Stimulated activated CD4-positive, alpha-beta T cell treated with anti-CD3 and anti-CD28 coated beads, TNF-alpha, amount 100 ng/mL, for 24 hours (primary cell): Measurements from ENCODE around the gene MB21D2.
"Not testable (repeated sequence)": the region's sequence is repeated elsewhere in the genome, so short reads cannot be mapped to it uniquely, and the experiment has no call there.

Source experiments
- DNase-seq, 3 experiments: peaks; one replicate each; pipeline ENCODE4 v3.0.0-alpha.2; 2020; ENCODE audit warnings: low read depth in 3 of 3

MB21D2 gene, protein sequence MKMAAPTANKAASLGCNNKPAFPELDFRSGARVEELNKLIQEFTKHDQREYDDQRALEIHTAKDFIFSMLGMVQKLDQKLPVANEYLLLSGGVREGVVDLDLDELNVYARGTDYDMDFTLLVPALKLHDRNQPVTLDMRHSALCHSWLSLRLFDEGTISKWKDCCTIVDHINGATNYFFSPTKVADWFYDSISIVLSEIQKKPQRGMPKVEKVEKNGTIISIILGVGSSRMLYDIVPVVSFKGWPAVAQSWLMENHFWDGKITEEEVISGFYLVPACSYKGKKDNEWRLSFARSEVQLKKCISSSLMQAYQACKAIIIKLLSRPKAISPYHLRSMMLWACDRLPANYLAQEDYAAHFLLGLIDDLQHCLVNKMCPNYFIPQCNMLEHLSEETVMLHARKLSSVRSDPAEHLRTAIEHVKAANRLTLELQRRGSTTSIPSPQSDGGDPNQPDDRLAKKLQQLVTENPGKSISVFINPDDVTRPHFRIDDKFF

DNA sequence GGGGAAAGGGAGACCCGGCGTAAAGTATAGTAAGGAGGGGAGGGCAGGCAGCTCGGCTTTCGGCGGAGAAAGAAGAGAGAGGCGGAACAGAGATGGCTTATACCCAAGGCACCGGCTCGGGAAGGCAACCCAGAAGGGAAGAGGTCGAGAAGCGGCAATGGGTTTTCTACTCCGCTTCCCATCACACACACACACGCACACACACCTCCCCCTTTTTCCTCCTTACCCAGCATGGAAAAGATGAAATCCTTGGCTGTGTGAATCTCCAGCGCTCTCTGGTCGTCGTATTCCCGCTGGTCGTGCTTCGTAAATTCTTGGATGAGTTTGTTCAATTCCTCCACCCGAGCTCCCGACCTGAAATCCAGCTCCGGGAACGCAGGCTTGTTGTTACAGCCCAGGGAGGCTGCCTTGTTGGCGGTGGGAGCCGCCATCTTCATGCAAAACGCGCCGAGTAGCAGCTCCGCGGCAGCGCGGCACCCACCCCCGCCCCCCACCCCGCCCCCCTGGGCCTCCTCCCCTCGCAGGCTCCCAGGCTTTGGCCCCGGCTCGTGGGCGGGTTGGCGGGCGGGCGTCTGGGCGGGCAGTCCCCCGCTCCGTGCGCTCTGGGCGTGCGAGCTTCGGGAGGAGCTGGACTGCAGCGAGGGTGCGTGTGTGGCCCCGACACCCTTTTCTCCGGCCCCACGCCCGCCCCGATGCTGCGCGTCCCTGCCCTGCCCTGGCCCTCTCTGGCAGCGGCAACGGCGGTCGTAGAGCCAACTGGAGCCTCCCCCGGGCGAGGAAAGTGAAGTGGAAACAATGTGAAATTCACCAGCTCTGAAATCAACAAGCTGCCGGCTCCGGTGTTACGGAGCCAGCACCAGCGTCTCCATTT lies at the start of gene MB21D2:
TSS of gene MB21D2 (minus strand) at position 453 of the 871 bp plus-strand sequence. CDS start at position 437, 16 bp downstream.
- peak in 2 of 3 experiments; percentile 21 to 50 for DNase-seq

DNA sequence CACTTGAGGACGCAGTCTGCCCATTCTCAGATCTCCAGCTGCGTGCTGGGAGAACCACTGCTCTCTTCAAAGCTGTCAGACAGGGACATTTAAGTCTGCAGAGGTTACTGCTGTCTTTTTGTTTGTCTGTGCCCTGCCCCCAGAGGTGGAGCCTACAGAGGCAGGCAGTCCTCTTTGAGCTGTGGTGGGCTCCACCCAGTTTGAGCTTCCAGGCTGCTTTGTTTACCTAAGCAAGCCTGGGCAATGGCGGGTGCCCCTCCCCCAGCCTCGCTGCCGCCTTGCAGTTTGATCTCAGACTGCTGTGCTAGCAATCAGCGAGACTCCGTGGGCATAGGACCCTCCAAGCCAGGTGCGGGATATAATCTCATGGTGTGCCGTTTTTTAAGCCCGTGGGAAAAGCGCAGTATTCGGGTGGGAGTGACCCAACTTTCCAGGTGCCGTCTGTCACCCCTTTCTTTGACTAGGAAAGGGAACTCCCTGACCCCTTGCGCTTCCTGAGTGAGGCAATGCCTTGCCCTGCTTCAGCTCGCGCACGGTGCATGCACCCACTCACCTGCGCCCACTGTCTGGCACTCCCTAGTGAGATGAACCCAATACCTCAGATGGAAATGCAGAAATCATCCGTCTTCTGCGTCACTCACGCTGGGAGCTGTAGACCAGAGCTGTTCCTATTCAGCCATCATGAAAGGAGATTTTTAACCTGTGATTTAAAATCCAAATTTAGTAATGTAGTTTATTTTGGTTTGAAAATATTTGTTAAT lies 47.5 kb upstream of the MB21D2 start:
- not testable (repeated sequence) for DNase-seq

DNA sequence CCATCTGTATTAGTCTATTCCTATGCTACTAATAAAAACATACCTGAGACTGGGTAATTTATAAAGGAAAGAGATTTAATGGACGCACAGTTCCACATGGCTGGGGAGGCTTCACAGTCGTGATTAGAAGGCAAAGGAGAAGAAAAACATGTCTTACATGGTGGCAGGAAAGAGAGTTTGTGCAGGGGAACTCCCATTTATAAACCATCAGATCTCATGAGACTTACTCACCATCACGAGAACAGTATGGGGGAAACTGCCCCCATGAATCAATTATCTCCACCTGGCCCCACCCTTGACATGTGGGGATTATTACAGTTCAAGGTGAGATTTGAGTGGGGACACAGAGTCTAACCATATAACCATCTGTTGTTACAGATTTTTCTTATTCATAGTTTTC lies 42.1 kb upstream of the MB21D2 start:
- DNase-seq = no peak

DNA sequence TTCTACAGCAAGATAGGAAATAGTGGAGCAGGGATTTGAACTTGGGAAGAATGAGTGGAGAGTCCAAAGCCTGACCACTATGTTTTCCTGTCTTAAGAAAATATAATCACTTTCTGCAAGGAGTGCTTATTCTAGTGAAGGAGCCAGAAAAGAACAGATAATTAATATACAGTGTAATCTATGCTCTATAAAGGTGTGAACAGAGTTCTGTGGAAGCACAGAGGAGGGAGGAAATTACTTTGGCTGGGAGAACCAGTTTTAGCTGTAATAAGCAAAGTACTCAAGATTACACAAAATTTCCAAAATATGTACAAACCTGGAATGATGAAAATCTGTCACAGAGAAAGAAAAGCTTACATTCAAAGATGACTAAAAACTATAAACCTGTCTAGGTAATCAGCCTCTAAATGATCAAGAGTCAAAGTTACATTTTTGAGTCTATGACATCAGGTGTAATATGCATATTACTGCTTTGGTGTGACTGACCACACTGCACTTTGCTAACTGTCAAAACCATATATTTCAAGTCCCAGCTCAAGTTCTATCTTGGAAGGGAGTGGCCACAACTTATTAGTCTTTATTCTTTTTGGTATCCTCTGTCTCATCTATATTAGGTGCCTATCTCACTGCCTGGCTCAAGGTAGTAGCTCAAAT lies 40.7 kb upstream of the MB21D2 start:
- no peak for DNase-seq

DNA sequence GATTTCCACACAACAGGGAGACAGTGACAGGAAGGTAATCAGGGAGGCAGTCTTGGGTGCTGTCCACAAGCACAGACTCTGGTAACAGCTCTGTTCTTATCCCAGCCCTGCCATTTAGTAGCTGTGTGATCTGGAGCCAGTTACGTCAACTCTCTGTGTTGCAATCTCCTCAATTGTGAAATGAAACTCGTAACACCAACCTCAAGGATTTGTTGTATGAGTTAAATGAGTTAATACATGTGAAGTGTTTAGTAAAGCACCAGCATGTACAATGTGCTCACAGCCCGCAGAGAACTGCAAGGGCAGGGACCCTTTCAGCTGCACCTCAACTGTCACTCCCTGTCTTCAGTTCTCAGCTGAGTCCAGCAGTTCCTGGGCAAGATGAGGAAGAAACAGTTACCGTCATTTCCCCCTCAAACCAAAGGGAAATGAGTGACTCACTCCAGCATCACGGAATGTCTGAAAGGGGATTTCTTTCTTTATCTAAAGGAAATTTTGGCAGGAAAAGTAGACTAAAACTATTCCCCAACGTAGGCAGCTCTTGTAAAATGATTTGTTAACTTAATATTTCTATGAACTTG lies 39.9 kb upstream of the MB21D2 start:
- DNase-seq = peak in 1 of 3 experiments; percentile 9

DNA sequence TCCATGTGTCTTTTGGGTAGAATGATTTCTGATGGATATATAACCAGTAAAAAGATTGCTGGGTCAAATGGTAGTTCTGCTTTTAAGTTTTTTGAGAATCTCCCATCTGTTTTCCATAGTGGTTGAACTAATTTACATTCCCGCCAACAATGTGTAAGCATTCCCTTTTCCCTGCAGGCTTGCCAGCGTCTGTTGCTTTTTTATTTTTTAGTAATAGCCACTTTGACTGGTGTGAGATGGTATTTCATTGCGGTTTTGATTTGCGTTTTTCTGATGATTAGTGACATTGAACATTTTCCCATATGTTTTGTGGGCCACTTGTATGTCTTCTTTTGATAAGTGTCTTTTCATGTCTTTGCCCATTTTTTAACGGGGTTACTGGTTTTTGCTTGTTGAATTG lies 36.3 kb upstream of the MB21D2 start:
- DNase-seq = no peak

DNA sequence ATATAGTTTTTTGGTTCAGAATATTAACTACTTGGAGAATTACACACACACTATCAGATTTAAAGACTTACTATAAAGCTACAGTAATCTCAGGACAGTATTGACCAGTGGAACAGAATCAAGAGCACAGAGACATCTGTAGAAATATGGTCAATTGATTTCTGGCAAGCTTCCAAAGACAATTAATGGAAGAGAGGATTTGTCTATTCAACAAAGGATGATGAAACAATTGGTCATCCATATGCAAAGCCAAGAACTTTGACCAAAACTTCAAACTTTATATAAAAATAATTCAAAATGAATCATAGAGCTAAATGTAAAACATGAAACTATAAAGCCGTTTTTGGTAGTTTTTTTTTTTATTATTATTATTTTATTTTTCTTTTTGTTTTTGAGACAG lies 29.8 kb upstream of the MB21D2 start:
- no peak for DNase-seq

DNA sequence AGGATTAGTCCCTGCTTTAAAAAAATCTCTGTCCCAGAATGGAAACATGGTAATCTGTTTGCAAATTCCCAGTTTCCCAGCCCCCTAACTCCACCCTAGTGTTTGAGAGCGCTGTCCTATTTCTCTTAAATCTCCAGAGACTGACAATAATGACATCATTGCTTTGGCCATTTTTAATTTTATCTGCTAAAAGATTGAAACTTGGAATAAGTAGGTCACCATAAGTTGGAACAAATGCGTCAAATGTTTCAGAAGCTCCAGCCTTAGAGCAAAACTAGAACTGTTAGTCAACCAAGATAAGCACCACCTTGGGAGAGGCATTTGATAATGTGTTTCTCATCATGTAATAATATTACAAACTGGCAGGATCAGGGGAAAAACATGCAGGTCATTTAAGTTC lies 25.7 kb upstream of the MB21D2 start:
- DNase-seq = no peak

DNA sequence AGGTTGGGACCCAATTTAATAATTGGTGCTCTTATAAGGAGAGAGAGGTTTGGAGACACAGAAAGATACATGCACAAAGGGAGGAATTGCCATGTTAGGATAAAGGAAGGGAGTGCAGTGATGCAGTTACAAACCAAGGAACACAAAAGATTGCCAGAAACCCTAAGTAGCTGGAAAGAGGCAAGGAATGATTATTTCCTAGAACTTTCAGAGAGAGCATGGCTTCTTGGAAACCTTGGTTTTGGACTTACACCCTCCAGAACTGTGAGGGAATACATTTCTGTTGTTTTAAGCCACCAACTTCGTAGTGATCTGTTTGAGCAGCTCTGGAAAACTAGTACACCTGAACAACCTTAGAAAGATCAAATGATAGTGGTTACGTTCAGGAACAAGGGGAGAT lies 25.0 kb upstream of the MB21D2 start:
- DNase-seq = no peak

DNA sequence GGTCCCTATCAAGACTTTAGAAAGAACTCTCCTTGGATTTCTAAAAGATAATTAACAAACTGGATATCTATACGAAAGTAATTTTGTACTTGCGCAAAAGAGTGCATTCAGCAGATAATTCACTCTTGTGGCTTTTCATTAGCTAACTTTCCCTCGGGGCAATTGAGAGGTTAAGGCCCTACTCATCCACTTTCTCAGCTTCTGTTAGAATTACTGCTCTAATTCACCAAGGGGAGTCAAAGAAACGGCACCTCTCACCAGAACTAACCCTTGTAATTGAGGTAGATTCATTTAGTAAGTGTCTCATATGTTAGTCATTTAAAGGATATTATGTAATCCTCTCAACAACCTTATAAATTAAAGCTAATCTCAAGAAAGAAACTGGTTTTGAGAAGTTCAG lies 22.5 kb upstream of the MB21D2 start:
- DNase-seq = no peak

DNA sequence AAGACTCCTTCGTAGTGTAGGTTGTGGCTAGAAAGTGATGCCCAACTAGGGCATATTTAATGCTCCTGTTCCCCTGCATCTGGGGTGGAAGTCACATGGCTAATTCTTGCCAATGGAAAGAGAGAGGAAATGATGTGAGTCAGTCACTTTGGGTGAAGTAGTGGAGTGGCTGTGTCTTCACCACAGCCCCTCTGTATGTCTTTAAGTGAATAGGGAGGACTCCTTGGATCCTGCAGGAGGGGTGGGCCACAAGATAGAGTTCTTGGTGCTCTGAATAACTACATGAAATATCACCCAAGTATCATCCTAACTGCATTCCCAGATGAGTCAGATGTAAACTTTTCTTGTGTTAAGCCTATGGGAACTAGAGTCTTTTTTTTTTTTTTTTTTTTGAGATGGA lies 17.8 kb upstream of the MB21D2 start:
- DNase-seq = no peak

DNA sequence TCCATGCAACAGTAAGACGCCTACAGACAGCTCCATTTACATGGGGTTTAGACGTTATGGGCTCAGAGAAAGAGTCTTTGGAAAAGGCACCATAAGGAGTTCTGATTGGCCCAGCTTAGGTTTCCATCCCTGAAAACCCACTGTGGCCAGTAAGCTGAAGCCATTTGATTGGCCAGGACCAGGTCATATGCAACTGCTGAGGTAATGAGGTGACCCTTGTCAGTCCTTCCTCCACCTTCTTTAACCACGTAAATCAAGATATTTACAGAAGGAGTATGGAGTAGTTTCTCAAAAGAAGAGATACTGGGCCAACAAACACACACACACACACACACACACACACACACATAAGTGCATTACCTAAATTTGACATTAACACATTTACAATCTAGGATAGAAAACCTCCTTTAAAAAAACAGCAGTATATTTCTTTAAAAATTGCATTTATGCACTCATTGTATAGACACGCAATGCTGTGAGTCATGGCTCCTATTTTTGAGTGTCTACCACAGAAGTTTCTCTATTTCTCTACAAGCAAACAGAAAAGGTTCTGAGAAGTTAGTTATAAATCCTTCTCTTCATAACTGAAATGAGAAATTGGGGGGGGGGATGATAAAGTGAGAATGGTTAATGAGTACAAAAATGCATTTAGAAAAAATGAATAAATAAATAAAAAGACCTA lies 16.3 kb upstream of the MB21D2 start:
- no peak for DNase-seq

DNA sequence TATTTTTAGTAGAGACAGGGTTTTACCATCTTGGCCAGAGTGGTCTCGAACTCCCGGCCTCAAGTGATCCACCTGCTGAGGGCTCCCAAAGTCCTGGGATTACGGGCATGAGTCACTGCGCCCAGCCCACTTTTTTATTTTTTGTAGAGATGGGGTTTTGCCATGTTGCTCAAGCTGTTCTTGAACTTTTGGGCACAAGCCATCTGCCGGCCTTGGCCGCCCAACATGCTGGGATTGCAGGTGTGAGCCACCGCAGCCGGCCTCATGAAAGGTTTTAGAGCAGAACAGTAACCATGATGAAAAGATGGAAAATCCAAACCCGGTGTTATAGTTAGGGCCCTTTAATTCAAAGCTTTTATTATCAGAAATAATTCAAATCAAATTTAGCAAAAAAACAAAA lies 15.6 kb upstream of the MB21D2 start:
- no peak for DNase-seq

DNA sequence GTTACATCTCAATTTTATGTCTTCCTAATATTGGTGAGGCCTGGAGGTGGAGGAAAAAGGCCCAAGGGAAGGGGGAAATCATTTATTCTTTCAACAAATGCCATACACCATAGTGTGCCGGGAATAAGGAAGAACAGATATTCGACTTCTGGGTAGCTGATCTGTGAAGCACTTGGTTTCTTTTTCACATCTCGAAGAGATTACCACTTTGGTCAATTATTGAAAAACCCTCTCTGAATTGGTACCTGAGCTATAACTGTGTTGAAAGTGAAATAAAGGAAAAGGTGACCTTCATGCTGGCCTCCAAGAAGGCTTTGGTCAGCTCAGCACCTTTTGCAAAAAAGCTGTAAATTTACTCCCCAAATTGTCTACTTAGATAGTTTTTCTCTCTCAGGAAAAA lies 14.2 kb upstream of the MB21D2 start:
- no peak for DNase-seq

DNA sequence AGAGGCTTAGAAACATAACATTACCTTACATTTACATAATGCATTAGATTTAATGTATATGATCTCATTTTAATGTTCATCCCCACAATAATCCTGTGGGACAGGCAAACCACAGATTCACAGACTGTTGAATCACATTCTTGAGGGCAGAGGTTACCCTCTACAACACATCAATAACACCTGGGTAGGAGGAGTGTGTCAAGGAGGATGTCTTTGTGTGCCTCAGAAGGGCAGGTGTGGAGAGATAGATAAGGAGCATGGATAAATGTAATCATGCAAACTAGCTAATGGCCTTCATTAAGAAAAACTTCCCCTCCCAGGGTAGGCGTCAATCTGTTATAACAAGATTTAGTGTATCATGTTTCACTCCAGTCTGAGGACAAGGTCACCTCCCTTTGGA lies 12.9 kb upstream of the MB21D2 start:
- no peak for DNase-seq

DNA sequence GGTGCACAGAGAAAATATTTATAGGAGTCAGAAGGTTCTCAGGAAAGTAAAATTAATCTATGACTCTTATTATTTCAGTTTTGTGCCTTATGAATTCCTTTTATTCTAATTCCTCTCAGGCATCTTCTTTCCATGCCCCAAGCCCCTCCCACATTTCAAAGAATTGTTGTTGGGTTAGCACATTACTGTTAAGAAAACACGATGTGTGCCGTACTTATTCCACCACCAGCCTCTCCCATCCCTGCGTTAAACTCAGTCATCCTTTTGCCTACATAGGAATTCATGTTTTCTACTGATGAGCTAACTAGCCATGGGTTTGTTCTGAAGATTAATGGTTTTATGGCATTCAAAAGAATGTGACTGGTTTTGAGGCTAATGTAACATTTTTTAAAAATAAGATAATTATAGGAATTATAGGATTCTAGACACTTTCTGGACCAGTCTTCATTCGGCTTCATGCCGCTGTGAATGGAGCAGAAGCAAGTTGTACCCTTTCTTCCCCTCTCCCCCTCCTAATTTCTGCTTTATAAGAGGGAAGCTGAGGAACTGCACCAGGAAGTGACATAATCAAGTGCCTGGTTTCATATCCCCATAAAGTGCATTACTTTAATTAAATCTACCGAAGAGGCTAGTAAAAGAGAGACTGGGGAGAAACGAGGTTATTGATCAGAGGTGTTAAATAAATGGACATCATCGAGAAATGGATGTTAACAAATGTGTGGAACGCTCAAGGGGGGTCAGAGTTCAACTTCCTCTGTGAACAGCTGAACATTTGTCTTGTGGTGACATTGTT lies 12.3 kb upstream of the MB21D2 start:
- DNase-seq = no peak

DNA sequence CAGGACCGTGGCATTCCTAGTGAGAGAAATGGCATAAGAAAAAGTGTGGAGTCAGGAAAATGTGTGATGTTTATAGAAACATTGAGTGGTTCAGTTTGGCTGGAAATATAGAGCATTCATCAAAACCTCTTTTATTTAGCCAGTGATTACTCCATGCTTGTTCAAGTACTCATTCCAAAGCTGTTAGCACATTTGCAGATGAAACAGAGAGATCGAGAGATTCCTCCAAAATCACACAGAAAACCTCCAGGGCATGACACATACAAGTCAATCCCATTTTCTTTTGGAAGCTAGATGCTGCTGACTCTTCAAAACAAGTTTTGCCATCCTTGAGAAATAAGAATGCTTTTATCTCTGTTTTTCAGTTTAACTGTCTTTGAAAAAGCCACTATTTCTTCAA lies 11.5 kb upstream of the MB21D2 start:
- DNase-seq = no peak

DNA sequence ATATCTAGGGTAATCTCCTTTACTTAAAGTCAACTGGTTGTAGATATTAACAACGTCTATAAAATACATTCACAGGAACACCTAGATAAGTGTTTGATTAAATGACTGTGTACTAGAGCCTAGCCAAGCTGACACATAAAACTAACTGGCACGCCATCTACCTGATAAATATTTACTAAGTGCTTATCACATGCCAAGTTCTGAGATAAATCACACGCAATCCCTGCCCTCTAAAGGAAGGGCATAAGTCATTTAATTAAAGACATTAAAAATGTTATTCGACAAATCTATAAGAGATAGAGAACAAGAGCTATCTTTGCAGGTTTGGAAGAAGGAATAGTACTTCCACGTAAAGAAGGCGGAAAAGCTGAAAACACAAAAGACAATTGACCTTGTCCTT lies 11.1 kb upstream of the MB21D2 start:
- DNase-seq = no peak

DNA sequence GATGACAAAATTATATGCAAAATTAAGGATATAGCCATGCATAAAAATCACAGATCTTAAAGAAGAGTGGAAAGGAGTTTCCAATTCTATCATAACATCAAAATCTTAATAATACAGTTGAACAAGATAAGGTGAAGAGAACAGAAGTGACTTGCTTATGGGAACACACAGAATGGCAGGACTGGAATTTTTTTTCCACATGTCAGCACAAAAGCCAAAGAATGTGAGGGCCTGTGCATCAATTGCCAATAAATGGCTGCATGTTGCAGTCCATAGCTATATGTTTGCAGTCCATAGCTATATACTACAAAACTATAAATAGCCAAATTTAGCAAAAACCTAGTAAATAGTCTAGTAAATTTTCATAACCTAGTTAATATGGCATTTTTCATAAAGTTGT lies 10.4 kb upstream of the MB21D2 start:
- no peak for DNase-seq

DNA sequence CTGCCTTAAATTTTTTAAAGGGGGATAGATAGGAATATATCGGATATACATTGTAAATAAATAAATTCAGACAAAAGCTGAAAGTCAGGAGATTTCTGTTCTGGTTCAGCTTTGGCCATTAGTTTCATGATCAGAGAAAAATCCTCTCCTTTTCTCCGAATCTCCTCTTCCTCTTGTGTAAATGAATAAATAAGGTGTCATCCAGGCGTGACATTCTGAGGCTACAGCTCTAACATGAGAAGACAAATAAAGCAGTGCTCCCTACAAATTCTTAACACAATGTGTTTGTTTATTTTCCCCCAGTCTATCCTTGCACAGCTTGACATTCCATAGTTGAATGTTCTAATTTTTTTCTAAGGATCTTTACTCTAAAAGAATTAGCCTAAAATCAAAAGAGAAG lies 9.4 kb upstream of the MB21D2 start:
- no peak for DNase-seq
